GM21576 (cell line): ENCODE measurements around the gene PNKD.

ENCODE experiments used
- ATAC-seq: cut with Tn5 transposase; IDR thresholded peaks from one replicate; pipeline ENCODE4 v1.9.1; 2021; ENCODE audit warnings: mild to moderate bottlenecking, moderate library complexity; ENCODE audit not compliant: unreplicated experiment

The PNKD gene

GRCh38 chr2:218368621-218369153 lies 98.4 kb downstream of the PNKD start:
- no peak for ATAC-seq

GRCh38 chr2:218369330-218369729 lies 99.0 kb downstream of the PNKD start:
- ATAC-seq: no peak

DNA sequence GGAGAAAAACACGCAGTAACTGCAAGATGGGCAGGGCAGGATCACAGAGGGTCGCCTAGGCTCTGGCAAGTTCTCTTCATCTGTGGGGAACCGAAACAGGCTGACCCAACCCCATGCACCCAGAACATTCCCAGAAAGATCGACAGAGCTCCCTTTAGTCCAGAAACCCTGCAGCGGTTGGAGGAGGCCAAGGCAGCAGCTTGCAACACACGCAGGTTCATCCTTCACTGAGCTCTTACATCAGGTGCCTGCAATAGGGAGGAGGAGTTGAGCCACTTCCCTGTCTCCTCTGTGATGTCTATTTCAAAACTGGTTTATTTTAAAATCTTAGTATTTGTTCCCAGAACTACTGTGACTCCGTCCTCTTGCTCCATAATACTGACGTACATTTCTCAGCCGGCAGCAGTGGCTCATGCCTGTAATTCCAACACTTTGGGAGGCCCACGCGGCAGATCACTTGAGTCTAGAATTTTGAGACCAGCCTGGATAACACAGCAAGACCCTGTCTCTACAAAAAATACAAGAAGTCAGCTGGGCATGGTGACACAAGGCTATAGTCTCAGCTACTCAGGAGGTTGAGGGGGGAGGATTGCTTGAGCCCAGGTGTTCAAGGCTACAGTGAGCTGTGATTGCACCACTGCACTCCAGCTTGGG lies 100.2 kb downstream of the PNKD start:
- no peak for ATAC-seq

- no peak for ATAC-seq
These were observed 101.6 kb downstream of the PNKD start for GRCh38 chr2:218371983-218372350.

- ATAC-seq: no peak
These were observed 104.5 kb downstream of the PNKD start for GRCh38 chr2:218374795-218375194.

GRCh38 chr2:218375212-218375611 lies 104.9 kb downstream of the PNKD start:
- ATAC-seq: no peak

- ATAC-seq: no peak
These were observed 107.7 kb downstream of the PNKD start for GRCh38 chr2:218378053-218378452.

DNA sequence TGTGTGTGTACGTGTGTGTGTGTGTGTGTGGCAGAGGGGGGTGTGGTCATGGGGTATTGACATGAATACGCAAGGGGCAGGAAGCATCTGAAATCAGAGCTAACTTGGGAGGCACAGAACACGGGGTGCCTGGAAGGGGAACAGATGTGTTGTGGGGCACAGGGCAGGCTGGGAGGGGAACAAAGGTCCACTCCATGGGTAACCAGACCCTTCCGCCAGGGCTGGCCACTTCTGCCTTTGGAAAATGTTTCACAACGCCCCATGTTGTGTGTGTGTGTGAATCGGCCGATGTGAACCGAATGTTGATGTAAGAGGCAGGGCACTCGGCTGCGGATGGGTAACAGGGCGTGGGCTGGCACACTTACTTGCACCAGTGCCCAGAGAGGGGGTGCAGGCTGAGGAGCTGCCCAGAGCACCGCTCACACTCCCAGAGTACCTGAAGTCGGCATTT lies 111.6 kb downstream of the PNKD start, which contains the start of gene SLC11A1:
SLC11A1 (plus strand) TSS at position 358 of the 451 bp plus-strand sequence. CDS start 96 bp downstream, outside the sequence.
- no peak for ATAC-seq

DNA sequence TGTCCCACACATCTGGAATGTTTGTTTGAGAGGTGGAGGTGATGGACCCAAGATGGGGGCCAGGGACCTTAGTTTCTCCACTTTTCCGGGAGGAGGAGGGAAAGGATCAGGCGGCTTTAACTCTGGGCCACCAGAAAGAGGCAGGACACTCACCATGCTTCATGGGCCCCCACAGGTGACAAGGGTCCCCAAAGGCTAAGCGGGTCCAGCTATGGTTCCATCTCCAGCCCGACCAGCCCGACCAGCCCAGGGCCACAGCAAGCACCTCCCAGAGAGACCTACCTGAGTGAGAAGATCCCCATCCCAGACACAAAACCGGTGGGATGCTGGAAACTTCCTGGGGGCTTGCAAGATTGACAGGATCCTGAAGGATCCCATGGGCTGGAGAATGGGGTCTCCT lies 112.5 kb downstream of the PNKD start:
- ATAC-seq: no peak

- ATAC-seq: no peak
These were observed 113.7 kb downstream of the PNKD start for GRCh38 chr2:218383892-218384519.

- ATAC-seq: no peak
These were observed 114.7 kb downstream of the PNKD start for GRCh38 chr2:218384975-218385374.

DNA sequence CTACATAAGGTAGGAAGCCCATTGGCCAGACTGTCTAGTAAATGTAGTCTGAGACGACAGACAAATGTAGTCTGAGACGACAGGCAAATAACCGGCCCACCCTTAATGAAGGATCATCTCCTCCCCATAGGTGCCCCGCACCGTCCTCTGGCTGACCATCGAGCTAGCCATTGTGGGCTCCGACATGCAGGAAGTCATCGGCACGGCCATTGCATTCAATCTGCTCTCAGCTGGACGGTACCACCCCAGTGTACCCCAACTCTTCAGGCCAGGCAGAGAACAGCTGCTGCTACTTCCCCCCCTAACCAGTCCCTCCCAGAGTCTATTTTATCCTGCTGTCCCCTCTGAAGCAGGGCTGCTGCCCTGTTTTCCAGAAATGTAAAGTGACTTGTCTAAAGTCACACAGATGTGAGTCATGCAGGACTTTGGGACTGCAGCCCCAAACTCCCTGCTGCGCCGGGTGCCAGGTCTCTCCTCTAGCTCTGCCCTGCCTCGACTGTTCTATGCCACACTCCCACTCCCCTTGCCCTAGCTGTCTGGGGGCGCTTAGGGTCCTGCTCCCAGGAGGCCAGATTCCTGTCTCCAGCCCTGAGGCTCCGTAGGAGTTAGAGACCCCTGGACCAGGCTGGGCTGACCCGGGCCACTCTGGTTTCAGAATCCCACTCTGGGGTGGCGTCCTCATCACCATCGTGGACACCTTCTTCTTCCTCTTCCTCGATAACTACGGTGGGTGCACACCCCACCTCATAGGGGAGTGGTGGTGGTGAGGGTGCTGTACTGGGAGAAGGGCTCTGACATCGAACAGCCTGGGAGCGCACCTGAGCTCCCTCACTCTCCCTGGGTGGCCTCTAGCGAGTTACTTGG lies 116.4 kb downstream of the PNKD start:
- ATAC-seq: no peak

GRCh38 chr2:218387369-218388194 lies 117.3 kb downstream of the PNKD start:
- no peak for ATAC-seq

GRCh38 chr2:218389333-218390150 lies 119.2 kb downstream of the PNKD start:
- ATAC-seq: no peak

DNA sequence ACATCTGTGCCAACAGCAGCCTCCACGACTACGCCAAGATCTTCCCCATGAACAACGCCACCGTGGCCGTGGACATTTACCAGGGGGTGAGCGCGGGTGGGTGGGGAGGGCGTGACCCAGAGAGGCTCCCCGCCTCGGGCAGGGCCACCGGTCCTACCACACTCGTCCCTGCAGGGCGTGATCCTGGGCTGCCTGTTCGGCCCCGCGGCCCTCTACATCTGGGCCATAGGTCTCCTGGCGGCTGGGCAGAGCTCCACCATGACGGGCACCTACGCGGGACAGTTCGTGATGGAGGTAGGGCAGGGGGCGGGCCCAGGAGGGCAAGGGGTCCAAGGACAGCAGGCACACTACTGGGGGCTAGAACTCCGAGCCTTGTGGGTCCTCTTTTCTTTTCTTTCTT lies 120.9 kb downstream of the PNKD start:
- no peak for ATAC-seq

GRCh38 chr2:218392459-218392858 lies 122.1 kb downstream of the PNKD start:
- ATAC-seq: no peak

GRCh38 chr2:218392891-218393462 lies 122.7 kb downstream of the PNKD start:
- ATAC-seq: no peak

DNA sequence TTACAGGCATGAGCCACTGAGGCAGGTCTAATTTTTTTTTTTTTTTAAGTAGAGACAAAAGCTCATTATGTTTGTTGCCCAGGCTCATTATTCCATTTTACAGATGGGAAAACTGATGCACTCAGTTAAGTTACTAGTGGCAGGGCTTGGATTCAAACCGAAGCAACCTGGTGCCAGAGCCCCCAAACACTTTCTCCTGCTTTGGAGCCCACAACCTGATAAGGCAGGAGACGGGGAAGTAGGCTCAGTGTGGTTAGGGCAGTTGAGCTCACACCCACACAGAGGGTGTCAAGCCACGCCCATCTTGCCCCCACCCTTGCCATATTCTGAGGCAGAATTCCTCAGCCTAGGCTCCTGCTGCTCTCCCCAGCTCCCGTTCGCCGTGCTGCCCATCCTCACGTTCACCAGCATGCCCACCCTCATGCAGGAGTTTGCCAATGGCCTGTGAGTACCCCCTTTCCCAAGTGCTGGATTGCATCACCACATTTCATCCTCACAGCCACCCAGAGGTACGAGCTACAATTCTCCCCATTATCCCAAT lies 123.5 kb downstream of the PNKD start:
- ATAC-seq: no peak
